Activated CD8-positive, alpha-beta memory T cell treated with anti-CD3 and anti-CD28 coated beads, Interleukin-2, amount 10 ng/mL, durations not matched to agents 7 days and 5 days (primary cell): ENCODE results near the gene TGFBRAP1. TPM values are rescaled to one million over a fixed set of nuclear protein-coding genes. Genes with fewer than 3 reads are reported as not detected.

Source experiments
- ATAC-seq: fragments of 150-1000 bp; cut with Tn5 transposase; one replicate; pipeline ENCODE4 v1.10.0; 2021; ENCODE audit warnings: moderate library complexity
- CTCF ChIA-PET: fragments of 350-600 bp; sonication (Branson Sonifier 250); formaldehyde crosslinking; loops from one replicate; lab custom pipeline; 2021; ENCODE audit warnings: antibody characterized with exemption; lab: Charles Lee
- DNase-seq: peaks from one replicate; pipeline ENCODE4 v3.0.0-alpha.2; 2020
- H3K27ac Mint-ChIP-seq: one replicate; pipeline ENCODE4 v1.8.0; 2021; ENCODE audit warnings: mild to moderate bottlenecking, mixed read lengths
- H3K27me3 Mint-ChIP-seq: one replicate; pipeline ENCODE4 v1.8.0; 2021; ENCODE audit warnings: mixed read lengths
- H3K36me3 Mint-ChIP-seq: one replicate; pipeline ENCODE4 v1.8.0; 2021; ENCODE audit warnings: mild to moderate bottlenecking, mixed read lengths
- H3K4me1 Mint-ChIP-seq: one replicate; pipeline ENCODE4 v1.8.0; 2021; ENCODE audit warnings: mixed read lengths
- H3K4me3 Mint-ChIP-seq: one replicate; pipeline ENCODE4 v1.8.0; 2021; ENCODE audit warnings: mild to moderate bottlenecking, moderate library complexity, mixed read lengths
- H3K9me3 Mint-ChIP-seq: one replicate; pipeline ENCODE4 v1.8.0; 2022; ENCODE audit warnings: low read depth, mixed read lengths
- total RNA-seq, 2 experiments: library from RNA; stranded (reverse); gene quantifications; one replicate each; pipeline ENCODE4 v1.2.3, GENCODE V29; 2021

The TGFBRAP1 gene, protein sequence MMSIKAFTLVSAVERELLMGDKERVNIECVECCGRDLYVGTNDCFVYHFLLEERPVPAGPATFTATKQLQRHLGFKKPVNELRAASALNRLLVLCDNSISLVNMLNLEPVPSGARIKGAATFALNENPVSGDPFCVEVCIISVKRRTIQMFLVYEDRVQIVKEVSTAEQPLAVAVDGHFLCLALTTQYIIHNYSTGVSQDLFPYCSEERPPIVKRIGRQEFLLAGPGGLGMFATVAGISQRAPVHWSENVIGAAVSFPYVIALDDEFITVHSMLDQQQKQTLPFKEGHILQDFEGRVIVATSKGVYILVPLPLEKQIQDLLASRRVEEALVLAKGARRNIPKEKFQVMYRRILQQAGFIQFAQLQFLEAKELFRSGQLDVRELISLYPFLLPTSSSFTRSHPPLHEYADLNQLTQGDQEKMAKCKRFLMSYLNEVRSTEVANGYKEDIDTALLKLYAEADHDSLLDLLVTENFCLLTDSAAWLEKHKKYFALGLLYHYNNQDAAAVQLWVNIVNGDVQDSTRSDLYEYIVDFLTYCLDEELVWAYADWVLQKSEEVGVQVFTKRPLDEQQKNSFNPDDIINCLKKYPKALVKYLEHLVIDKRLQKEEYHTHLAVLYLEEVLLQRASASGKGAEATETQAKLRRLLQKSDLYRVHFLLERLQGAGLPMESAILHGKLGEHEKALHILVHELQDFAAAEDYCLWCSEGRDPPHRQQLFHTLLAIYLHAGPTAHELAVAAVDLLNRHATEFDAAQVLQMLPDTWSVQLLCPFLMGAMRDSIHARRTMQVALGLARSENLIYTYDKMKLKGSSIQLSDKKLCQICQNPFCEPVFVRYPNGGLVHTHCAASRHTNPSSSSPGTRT
- total RNA-seq: 10 to 100 TPM; 19.4 to 22.2 TPM

DNA sequence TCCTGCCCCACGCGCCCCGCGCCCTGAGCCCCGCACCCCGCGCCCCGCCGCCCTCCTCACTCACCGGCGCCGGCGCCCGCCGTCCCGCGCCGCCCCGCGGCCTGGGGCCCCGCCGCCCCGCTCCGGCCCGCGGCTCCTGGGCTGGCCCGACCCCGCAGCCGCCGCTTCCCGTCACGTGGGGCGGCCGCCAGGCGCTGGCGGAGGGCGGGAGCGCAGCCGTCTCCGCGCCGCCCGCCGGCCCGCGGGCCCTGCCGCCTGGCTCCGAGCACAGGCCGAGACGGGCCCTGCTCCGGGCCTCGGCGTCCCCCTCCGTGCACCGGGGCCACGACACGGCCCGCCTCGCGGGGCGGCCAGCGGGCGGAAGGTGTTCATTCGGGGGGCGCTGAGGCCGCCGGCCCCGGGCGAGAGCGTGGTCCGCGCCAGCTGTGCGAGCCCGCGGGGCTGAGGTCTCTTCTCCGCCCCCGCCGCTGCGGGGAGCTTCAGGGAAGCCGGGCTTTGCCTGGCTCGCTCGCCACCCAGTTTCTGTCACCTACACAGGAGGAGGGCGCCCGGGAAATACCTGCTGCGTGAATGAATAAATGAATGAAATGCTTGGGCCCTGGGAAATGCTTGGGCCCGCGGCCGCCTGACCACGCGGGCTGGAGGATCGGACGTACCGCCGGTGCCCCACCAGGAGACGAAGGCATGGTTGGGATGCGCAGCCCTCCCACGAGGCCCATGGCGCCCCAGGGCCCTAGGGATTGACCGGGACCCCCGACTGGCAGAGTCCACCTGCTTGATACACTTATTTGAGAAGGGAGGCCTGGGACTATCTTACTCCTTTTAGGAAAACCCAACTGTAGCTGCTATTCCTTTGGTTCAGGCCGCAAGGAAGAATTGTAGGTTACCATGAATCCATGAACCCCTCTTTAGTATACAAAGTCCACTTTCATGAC lies at the start of gene TGFBRAP1:
TGFBRAP1 (minus strand) TSS at position 175 of the 935 bp plus-strand sequence. CDS start 21,434 bp downstream, outside the sequence.
- CTCF ChIA-PET: interaction anchor here (1.0 to 2.0 kb wide), 4 partner anchors 11 to 28 kb away, joined by 3 to 6 read pairs (median 6); no protein-coding TSS in a partner anchor
- Mint-ChIP-seq H3K4me1 (peaks cover 39% of the 10 kb centered on the region), H3K36me3 (peaks cover 7% of the 10 kb centered on the region), H3K4me3 (peak within 1 kb of the TSS; percentile 83), H3K9me3 (no peaks in the 10 kb centered on the region), H3K27ac (peak within 1 kb of the TSS; percentile 88), H3K27me3 (no peaks in the 10 kb centered on the region)
- ATAC-seq: peak; percentile 91
- peak; percentile 56 for DNase-seq

DNA sequence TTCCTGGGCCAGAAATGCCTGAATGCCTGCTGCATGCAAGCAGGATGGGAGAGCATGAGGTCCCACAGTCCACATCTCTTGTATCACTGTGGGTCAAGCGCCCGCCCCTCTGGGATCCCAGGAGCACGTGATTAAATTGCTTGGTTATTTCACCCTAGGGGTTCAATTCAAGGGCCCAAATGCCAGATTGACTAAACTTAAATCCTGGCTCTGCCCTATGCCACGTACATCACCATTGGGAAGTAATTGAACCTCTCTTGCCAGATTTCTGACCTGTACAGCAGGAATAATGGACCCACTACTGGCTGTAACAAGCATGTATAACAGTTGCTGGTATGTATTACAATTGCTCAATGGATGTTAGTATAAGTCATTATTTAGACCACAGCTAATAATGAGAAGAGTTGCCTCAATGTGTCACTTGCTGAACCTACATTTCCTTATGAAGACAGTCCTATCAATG lies 49.4 kb upstream of the TGFBRAP1 start:
- H3K4me1 Mint-ChIP-seq: peaks cover 9% of the 10 kb centered on the region

DNA sequence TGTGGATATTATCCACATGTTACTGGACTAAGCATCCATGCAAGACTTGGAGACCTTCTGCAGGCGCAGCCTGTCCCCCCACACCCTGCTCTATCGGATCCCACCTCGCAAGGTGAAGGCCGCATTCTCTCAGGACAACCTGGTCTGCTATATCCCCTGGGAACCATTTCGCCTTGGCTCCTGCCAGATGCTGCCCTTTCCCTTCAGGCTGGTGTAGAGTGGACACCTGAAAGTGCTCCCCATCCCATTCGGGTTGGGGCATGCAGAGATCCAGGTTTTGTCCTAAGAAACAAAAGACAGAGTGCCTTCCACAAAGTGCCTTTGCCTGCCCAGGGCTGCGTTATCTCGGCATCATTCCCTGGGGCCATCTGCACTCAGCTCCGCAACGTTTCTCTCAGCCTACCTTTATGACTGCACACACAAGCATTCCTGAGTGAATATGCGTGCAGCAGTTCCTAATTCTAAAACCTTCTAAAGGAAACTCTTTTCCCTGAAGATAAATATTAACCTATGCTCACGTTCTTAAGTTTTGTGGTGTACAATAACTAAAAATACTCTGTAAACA lies 48.8 kb upstream of the TGFBRAP1 start:
- H3K27me3 Mint-ChIP-seq: no peaks in the 10 kb centered on the region
- H3K27ac Mint-ChIP-seq: no peak overlapping the region
- CTCF ChIA-PET: no interaction called here

More for the DNA sequence above, 49.4 kb upstream of the TGFBRAP1 start:
- H3K4me3 Mint-ChIP-seq: no peak overlapping the region
- CTCF ChIA-PET: no interaction called here
- no peaks in the 10 kb centered on the region for H3K36me3 Mint-ChIP-seq
- no peaks in the 10 kb centered on the region for H3K9me3 Mint-ChIP-seq
- no peak for ATAC-seq
- no peak for DNase-seq
- no peak overlapping the region for H3K27ac Mint-ChIP-seq
- no peaks in the 10 kb centered on the region for H3K27me3 Mint-ChIP-seq

DNA sequence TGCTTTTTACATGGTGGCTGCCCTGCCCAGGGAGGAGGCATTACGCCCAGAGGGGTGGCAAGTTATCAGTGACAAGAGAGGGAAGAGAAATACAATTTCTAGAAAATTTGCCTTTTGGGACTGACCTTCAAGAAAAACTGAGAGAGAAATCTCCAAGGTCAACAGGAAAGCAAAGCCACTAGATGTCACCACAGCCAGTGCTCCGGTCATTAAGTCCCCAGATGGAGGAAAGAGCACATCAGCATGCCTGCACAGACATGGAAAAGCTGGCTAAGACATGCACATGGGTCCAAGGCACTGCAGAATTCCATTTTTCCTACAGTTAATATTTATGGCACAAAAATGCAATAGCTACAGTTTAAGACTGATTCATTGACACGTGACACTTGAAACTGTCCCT lies 48.3 kb upstream of the TGFBRAP1 start:
- ATAC-seq: no peak
- no peak overlapping the region for H3K27ac Mint-ChIP-seq
- DNase-seq: no peak
- CTCF ChIA-PET: no interaction called here
- no peak overlapping the region for H3K4me3 Mint-ChIP-seq
- H3K4me1 Mint-ChIP-seq: peaks cover 20% of the 10 kb centered on the region
- no peaks in the 10 kb centered on the region for H3K27me3 Mint-ChIP-seq
- H3K36me3 Mint-ChIP-seq: no peaks in the 10 kb centered on the region
- no peaks in the 10 kb centered on the region for H3K9me3 Mint-ChIP-seq

More for the DNA sequence above, 48.8 kb upstream of the TGFBRAP1 start:
- H3K9me3 Mint-ChIP-seq: no peaks in the 10 kb centered on the region
- ATAC-seq (no peak), DNase-seq (no peak)
- H3K4me1 Mint-ChIP-seq: peaks cover 15% of the 10 kb centered on the region
- H3K4me3 Mint-ChIP-seq: no peak overlapping the region
- no peaks in the 10 kb centered on the region for H3K36me3 Mint-ChIP-seq

DNA sequence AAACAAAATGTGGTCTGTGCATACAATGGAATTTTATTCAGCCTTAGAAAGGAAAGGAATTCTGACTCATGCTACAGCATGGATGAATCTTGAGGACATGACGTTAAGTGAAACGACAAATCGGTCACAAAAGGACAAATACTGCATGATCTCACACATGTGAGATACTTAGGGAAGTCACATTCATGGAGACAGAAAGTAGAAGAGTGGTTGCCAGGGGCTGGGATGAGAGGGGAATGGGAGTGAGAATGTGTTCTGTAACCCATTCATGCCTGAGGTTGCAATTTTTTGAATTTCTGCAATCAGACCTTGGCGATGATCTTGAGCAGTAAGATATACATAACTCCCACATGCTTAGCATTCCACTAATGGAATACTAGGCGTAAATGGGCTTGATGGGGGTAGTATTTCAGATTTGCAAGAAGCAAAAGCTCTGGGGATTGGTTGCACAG lies 47.3 kb upstream of the TGFBRAP1 start:
- ATAC-seq (no peak), DNase-seq (no peak)
- CTCF ChIA-PET: no interaction called here
- Mint-ChIP-seq H3K4me3 (no peak overlapping the region), H3K4me1 (peaks cover 26% of the 10 kb centered on the region), H3K27me3 (no peaks in the 10 kb centered on the region), H3K27ac (no peak overlapping the region), H3K36me3 (no peaks in the 10 kb centered on the region), H3K9me3 (no peaks in the 10 kb centered on the region)

DNA sequence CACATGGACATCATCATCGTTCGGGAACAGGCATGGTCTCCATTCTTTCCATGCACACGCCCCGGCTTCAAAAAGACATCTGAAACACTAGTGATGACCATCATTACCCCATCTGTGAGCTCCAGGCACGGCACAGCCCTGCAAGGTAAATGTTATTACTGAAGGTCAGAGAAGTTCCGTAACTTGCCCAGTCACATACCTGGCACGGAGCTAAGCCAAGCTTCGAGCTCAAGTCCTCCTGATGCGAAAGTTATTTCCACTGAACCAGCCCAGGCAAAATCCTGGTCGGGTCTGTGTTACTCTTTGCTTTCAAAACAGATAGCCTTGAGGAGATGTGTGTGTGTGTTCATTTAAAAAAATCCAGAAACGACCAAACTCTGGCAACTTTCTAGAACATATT lies 46.5 kb upstream of the TGFBRAP1 start:
- H3K4me1 Mint-ChIP-seq: peaks cover 31% of the 10 kb centered on the region
- H3K27me3 Mint-ChIP-seq: no peaks in the 10 kb centered on the region

DNA sequence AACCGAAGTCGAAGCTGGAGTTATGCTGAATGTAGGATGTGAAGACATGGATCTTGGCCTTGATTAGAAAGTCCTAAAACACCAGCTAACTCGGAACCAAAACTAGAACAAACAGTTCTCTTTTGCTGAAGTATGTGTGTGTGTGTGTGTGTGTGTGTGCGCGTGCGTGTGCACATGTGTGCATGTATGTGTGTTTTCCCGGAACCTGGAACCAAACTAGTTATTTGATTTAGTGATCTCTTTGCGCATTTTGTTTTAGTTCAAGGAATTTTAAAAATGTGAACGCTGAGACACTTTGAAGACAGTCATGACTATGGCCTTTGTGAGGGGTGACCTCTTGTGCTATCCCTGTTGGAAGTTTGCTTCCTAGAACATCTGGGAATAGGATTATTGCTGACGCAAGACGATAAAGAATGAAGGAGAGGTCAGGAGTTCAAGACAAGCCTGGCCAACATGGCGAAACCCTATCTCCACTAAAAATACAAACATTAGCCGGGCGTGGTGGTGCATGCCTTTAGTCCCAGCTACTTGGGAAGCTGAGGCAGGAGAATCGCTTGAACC lies 45.5 kb upstream of the TGFBRAP1 start:
- Mint-ChIP-seq H3K4me3 (no peak overlapping the region), H3K9me3 (no peaks in the 10 kb centered on the region)
- CTCF ChIA-PET: interaction anchor here (1.4 kb wide), 1 partner anchor 146 kb away, joined by 4 read pairs; no protein-coding TSS in a partner anchor

More for the DNA sequence above, 46.5 kb upstream of the TGFBRAP1 start:
- CTCF ChIA-PET: interaction anchor here (1.4 kb wide), 1 partner anchor 145 kb away, joined by 4 read pairs; no protein-coding TSS in a partner anchor
- no peaks in the 10 kb centered on the region for H3K36me3 Mint-ChIP-seq
- no peaks in the 10 kb centered on the region for H3K9me3 Mint-ChIP-seq
- DNase-seq (no peak), ATAC-seq (no peak)
- H3K27ac Mint-ChIP-seq: no peak overlapping the region
- no peak overlapping the region for H3K4me3 Mint-ChIP-seq

DNA sequence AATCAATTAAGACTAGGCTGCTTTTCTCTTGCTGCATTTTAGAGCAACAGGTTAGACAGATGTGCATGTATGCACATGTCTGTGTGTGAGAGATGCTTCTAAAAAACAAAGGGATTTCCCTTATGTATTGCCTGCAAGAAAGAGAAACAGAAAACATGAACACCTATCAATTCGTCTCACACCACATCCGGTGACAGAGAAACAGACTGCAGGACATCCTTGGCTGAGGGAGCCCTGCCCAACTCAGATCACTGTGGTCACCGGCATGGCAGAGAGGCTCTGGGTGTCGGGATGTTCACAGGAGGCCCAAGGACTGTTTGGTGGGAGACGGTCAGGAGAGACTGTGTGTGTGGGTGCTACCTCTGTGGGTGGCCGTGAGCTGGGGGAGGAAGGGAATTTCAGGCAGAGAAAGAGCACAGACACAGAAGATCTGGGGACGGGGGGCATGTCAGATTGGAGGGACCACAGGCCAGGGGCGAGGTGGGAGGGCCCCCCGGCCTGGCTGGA lies 44.4 kb upstream of the TGFBRAP1 start:
- Mint-ChIP-seq H3K27ac (peak overlapping the region; percentile 96), H3K4me3 (peak overlapping the region; percentile 77), H3K9me3 (no peaks in the 10 kb centered on the region), H3K27me3 (no peaks in the 10 kb centered on the region), H3K36me3 (no peaks in the 10 kb centered on the region), H3K4me1 (peaks cover 43% of the 10 kb centered on the region)
- ATAC-seq (peak; percentile 76), DNase-seq (peak; percentile 81)
- CTCF ChIA-PET: no interaction called here

More for the DNA sequence above, 45.5 kb upstream of the TGFBRAP1 start:
- no peak for ATAC-seq
- H3K27me3 Mint-ChIP-seq: no peaks in the 10 kb centered on the region
- H3K27ac Mint-ChIP-seq: no peak overlapping the region
- no peaks in the 10 kb centered on the region for H3K36me3 Mint-ChIP-seq
- DNase-seq: no peak
- H3K4me1 Mint-ChIP-seq: peaks cover 38% of the 10 kb centered on the region

DNA sequence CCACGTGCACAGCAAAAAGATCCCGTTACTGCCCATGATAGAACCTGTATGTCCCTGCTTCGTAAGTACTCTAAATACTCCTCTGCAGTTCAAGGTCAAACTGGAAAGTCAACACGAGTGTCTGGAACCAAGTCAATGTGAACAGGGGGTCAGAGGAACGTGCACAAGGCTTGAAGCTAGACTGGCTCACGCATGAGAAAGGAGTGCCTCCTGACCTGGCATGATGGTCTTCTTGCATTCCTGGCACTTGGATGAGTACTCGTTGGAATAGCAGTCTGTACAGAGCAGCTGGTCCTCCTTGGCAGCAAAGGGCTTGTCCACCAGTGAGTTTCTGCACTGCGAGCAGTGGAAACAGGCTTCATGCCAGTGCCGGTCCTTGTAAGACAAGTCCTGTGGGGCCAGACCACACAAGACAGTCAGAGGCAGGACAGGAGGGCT lies 43.8 kb upstream of the TGFBRAP1 start:
- Mint-ChIP-seq H3K36me3 (no peaks in the 10 kb centered on the region), H3K4me3 (peak overlapping the region; percentile 77), H3K4me1 (peaks cover 43% of the 10 kb centered on the region), H3K9me3 (no peaks in the 10 kb centered on the region), H3K27me3 (no peaks in the 10 kb centered on the region), H3K27ac (peak overlapping the region; percentile 96)
- DNase-seq (no peak), ATAC-seq (no peak)
- CTCF ChIA-PET: interaction anchor here (1.0 kb wide), 1 partner anchor 171 kb away, joined by 3 read pairs; no protein-coding TSS in a partner anchor

DNA sequence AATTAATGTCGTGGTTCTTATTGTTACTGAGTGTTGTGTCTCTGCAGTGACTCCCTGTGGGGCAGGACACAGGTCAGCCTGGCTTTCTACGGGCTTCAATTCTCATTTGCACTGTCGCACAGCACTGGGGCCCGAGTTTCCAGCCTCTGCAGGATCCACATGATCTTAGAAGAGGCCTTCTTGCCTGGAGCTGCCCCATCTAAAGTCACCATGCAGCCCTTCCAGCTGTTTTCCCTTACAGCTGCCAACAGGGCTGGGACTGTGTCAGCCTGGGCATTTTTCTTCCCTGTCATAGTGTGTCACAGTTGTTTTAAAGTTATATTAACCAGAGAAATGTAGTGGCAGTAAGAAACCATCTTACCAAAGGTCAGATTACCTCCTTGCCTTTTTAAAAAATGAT lies 42.3 kb upstream of the TGFBRAP1 start:
- Mint-ChIP-seq H3K9me3 (no peaks in the 10 kb centered on the region), H3K4me3 (no peak overlapping the region), H3K36me3 (no peaks in the 10 kb centered on the region), H3K4me1 (peaks cover 43% of the 10 kb centered on the region), H3K27ac (no peak overlapping the region), H3K27me3 (no peaks in the 10 kb centered on the region)
- DNase-seq (no peak), ATAC-seq (no peak)
- CTCF ChIA-PET: interaction anchor here (1.2 to 1.6 kb wide), 2 partner anchors 27 to 149 kb away, joined by 3 to 5 read pairs; partner anchors contain the start of gene FHL2

DNA sequence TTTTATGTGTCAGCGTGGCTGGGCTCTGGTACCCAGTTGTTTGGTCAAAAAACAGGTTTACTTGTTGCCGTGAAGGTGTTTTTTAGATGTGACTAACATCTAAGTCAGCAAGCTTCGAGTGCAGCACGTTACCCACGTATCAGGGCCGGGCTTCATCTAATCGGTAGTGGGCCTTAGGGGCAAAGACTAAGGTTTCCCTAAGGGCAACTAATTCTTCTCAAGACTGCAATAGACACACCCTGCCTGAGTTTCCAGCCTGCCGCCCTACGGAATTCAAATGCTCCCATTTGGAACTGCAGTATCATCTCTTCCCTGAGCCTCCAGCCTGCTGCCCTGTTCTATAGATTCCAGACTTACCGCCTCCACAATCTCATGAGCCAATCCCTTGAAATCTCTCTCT lies 41.6 kb upstream of the TGFBRAP1 start:
- Mint-ChIP-seq H3K4me3 (no peak overlapping the region), H3K4me1 (peaks cover 43% of the 10 kb centered on the region), H3K27me3 (no peaks in the 10 kb centered on the region), H3K36me3 (no peaks in the 10 kb centered on the region), H3K27ac (peak overlapping the region; percentile 41), H3K9me3 (no peaks in the 10 kb centered on the region)
- CTCF ChIA-PET: interaction anchor here (1.1 to 1.6 kb wide), 5 partner anchors 27 to 150 kb away, joined by 3 to 12 read pairs (median 3); partner anchors contain the start of gene FHL2
- ATAC-seq (no peak), DNase-seq (no peak)
